HG02870 (cell line): Measurements from ENCODE around the gene SCFD2.

Experiments used
- ATAC-seq: cut with Tn5 transposase; IDR thresholded peaks from one replicate; pipeline ENCODE4 v1.9.1; 2021; ENCODE audit warnings: mild to moderate bottlenecking, moderate library complexity; ENCODE audit not compliant: unreplicated experiment

The SCFD2 gene

DNA sequence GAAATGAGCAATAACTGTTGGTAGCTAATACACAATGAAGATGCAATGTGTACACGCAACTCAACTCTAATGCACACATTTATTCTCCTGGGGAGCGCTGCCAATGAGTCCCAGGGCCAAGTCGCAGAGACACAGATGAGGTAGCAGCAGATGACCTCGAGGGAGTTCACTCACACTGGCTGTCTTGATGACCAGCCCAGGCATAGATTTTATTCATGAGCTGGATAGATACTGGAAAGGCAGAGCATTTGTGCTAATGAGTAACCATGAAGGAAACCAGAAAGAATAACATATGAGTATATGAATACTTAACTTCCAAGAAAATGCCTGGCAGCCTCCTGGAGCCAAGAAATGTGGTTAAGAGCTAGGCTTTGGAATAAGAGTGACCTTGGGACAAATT is 461.4 kb downstream of the SCFD2 start:
- ATAC-seq: no peak

DNA sequence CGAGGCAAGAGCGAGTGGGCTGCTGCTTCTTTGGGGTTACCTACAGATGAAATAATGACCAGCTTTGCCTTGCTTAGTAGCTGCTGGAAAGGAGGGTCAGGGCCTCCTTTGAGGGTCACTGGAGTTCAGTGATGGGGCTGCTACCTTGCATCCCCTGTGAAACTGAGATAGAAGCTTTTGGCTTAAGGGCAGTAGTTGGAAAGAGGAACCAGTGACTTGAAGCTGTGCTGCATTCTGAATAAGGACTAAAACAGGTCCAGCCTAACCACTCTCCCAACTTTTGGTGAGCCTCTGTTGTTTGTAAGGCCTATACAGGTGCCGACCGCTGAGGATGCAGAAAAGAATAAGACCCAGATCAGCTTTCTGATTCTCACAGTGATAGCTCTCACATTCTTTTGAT is 462.6 kb downstream of the SCFD2 start:
- peak; percentile 80 for ATAC-seq

DNA sequence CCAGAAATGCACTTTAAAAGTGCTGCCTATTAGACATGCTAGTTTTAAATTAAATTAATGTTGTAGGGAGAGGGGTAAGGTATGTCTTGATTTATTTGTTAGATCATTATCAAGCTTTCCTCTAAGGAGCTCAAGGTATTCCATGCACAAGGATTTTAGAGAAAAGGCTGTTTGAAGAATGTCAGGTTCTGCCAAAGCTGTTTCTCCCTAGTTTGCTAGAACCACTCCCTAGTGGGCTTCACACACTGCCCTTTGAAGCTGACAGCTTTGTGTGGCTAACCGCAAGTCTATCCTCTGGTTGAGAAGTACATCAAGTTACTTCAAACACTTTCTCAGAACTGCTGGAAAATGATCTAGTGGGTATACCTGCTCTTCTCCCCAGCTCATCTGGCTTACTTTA is 471.4 kb downstream of the SCFD2 start:
- no peak for ATAC-seq

DNA sequence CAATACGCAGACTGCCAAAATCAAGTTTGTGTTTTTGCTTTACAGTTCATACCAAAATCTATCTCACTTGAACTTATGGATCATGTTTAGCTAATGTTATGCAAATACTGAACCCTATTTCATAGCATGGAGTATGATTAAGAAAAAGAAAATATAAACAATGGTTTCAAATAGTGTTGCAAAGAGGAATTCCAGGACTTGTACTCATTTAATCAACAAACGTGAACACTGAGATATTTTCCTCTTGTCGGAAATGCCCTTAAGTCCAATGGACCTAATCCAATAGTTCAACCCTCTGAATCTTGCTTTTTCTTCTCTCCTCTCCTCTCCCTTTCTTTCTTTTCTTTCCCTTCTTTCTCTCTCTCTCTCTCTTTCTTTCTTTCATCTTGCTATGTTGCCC is 473.0 kb downstream of the SCFD2 start:
- ATAC-seq: no peak

DNA sequence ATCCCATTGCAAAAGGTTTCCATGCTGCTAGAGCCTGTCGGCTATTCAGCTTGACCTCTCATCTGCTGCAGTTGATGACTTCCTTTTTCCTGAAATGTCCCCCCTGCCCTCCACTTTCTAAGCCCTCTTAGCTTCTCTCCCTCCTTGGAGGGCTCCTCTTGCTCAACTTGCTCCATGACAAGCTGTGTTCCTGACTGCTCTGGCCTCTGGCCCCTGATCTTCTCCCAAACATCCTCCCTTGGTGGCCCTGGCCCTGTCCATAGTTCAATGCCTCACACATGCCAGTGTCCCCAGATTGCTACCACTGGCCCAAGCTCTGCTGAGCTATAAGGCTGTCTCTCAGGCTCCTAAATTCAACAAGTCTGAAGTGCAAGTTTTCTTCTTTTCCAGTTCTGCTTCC is 474.1 kb downstream of the SCFD2 start:
- no peak for ATAC-seq

DNA sequence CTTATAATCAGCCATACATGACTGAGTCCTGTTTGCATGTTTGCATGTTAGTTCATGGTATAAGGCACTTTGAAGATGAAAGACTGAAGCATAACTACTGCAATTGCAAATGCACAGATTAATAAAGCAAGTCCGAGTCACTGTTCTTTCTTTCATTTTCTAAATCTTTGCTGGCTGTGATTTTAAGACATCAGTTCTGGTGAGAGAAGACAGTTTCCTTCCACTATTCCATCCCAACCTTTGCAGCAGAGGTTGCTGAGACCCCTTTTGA is 475.4 kb downstream of the SCFD2 start:
- no peak for ATAC-seq

DNA sequence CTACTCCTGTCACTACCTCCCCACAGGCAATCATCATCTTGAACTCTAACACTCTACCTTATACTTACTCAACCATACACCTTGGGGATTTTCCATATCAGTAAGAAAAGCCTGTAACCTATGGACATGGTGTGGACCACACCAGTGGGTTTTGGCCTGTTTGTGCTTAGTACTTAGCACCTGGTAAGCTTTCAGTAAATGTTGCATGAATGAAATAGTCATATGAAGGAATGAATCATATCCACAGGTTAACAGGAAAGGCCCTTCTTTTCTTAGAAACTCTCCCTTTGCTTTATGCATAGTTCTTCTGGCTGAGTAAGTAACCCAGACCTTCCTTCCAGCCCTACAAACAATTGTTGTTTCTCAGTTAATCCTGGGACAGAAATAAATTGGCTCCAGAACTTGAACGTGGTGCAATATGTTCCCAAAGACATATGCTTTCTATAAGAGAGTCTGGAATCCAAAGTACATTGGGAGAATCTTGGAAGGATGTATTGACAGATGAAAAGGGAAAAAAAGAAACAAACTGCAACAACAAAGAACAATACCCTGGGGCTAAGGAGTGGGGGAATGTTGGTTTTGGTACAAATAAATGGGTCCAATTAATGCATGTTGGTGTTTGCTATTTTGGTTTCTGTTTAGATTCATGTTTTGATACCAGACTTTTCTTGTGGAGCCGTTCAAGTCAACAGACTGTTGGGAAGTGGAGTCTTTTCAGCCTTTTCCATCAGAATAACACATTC is 475.9 kb downstream of the SCFD2 start:
- no peak for ATAC-seq

DNA sequence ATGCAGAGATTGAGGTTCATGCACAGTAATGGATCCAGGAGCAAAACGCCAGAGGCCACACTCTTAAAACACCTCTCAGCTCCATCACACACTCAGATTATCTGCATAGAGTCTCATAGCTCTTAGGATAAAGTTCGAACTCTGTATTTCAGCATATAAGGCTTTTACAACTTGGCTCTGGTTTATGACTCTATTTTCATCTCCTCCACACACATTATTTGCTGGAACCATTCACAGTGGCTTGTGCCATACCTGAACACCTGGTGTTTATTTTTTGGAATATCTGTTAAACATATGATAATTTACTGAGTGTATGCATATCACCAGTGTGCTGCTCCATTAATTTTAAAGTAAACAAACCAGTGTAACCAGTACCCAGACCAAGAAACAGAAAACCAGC is 476.5 kb downstream of the SCFD2 start:
- no peak for ATAC-seq

DNA sequence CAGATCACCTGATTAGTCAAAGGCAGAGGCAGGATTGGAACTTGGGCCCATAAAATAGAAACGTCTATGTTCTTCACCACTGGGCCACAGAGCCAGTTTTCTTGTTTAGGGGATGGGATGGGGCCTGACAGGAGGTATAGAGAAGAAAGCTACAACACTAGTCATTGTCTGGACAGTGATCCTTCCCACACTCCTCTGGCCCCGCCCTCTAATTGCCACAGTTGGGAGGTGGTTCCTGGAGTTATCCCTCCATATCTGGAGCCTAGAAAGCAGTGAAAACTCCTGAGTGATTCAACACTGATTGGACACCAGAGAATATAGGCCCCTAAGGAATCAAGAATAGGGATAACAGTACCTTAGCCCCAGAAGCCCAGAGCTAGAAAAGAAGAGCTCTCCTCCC is 480.9 kb downstream of the SCFD2 start:
- no peak for ATAC-seq

DNA sequence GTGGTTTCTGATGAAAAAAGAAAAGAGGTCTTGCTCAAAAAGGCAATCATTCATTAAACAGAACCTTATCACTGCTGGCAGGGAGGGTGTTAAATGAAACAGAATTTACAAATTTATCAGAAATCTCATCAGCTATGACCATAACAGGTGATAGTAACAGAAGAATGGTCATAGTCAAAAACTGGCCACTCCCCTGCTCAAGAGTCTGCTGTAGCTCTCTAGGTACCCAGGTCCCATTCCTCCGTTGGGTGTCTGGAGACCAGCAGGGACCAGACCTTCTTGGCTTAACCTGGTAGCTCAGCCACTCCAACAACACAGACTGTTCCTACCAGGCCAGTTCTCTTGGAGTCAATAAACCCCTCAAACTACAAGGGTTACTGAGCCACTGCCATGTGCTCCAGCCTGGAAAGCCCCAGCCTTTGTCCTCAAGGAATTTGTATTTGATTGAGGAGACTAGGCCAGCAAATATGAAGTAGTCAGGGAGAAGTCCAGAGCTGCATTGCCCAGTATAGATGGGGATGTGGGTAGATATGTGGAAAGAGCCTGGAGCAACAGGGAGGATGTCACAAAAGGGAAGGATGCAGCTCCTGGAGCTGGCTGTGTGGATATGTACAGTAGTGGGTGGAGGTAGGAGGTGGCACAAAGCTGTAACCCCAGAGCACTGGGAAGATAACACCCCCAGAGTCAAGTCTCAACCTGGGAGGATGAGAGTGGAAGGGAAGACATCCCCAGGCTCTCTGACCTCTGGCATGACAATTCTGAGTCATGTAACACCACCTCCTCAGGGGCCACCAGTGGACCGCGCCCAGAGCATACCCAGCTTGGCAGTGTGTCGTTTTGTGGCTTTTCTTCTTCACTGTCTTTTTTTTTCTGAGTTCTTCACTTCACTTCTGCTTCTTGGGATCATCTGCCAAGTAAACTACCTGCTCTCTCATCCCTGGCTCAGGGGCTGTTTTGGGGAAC is 481.9 kb downstream of the SCFD2 start:
- ATAC-seq: no peak

DNA sequence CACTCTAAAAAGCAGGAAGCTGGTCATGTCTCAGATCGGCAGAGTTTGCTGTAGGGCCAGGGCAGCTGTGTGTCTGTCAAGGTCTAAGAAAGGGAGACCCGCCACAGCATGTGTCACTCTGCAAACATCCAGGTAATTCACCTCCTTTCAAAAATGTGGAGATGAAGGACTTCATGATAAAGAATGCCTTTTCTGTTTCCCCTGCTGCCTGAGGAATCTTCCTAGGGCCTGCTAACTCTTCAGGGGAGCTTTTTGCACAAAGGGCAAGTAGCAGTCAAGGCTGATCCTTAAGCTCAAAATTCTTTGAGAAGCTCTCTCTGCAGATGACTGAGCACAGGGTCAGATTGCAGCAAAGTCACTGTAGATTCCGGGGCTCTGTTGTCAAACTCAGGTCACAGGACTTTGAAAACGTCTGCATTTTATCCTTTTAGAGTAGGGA is 482.7 kb downstream of the SCFD2 start:
- ATAC-seq: no peak

DNA sequence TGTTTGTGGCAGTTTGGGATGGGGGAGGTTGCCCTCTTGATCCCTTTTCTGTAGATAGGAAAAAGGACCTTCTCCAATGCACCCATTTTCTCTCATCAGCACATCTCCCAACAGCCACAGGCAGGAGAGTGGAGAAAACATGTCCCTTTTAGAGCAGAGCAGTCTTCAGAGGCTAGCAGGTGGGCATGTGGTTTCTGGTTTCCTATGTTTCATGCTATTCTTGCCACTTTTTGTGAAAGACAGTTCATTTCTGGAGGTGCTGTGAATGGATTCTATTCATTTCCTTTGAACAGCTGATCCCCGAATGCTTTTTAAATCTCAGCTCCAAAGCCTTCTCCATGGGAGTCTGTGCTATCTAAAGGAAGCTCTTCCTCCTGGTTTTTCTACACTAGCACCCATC is 484.9 kb downstream of the SCFD2 start:
- ATAC-seq: no peak

DNA sequence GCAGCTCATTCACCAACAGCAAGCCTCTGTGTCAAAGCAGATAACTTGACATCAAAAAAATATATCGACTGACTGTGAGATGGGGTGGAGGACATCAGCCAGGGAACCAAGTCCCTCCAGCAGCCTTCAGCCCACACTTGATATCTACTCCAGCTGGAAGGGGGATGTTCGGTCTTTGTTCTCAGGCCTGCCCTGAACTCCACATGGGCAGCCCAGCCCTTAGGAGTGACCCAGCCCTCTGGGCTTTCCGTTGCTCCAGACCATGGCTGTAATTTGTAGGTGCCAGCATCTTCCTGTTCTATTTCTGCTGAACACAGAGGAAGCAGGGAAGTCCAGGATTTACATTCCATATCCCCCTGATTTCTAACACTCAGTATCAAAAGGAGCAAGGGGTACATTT is 486.4 kb downstream of the SCFD2 start:
- ATAC-seq: no peak

DNA sequence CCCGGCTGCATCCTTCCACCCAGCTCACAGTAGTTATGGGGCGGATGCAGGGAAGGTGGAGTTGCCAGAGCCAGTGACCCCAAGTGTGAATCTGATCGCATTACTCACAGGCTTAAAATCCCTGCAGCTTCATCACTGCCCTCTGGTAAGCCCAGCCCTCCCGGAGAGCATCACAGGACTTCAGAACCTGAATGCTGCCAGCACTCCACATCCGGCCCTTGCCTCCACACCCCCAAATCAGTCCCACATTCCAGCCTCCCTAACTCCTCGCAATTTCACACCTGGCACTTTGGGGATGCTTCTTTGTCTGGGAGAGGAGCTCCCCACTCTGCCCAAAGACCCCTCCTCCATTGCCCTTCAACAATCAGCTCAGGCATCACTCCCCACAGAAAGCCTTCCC is 488.2 kb downstream of the SCFD2 start:
- ATAC-seq: no peak

DNA sequence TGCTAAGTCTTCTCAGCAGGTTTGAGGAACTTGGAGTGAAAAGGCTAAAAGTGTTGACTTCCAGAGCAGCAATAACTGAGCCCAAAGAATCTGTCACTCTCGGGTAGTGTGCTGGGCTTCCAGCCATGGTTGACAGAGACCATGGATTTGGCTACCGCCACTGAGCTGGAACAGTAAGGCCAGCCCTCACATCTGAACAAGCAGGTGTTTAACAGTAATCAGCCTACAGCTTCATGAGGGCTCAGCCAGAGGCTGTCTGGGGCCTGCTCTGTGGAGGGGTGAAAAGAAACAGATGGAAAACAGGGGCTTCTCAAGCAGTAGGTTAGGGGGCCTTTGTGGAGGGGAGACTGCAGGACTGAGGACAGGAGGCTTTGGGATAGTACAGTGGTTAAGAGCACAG is 488.8 kb downstream of the SCFD2 start:
- no peak for ATAC-seq

DNA sequence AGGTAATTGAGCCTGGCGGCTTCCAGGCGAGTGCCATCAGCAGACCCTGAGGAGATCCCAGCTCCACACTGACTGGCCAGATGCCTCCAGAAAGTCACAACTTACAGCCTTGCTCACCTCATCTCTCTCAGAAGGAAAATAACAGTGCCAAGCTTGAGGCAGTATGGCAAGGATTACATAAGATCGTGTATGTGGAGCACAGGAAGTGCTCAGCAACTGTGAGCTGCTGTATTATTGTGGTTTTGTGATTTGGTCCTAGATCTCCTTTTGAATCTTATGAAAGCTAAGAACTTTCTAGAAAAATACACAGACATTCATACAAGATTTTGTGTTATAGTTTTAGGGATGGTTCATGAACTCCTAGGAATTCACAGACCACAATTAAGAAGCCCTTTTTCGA is 489.8 kb downstream of the SCFD2 start:
- no peak for ATAC-seq

DNA sequence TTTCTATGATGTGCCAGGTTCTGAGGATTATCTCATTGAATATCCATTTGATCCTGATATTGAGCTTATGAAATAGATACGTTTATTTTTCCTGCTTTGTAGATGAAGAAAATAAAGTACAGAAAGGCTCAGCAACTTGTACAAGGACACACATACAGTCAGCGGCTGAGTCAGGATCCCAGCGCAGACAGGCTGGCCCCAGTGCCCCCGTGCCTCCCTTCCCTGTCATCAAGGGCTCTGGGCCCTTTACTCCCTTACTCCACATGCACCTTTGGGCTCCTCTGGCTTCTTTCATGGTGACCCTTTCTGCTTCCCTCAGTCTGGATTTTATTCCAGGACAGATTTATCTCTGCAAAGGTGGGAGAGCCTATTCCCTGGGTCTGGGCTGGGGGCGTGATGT is 490.9 kb downstream of the SCFD2 start:
- no peak for ATAC-seq

DNA sequence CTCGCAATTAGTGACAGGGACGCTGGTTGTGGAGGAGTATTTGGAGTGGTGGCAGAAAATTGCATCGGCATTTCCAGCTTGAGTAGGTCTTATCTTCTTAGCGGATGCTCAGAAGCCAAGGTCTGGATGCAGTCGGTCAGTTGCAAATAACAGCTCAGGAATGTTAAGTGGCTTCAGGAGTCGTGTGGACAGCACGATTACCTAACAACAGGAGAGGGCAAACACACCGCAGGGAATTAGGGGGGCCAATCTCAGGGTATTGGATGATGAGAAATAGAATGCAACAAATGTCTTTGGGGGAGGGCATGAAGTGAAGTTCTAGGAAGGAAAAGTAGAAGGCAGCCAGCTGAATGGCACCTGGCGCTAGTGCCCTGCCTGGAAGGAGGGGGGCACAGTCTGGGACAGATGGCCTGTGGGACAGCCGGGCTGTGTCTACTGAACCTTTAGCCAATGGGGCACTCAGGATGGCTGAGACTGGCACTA is 492.0 kb downstream of the SCFD2 start:
- no peak for ATAC-seq

DNA sequence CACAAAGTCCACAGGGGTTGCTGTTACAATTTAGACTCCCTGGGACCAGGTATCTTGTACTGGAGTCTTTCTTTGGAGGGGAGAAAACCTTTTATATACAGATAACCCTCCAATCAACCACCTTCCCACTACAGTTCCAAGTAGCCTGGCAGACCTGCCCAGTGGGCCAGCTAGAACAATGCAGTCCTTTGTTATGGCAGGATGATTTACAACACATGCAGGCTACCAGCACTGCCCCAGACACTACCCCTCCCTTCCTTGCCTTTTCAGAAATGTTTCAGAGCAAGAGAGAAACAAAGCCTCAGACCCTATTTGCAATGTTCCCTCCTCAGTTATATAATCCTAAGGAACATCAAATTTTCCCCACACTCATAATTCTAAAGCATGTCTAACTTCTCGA is 492.7 kb downstream of the SCFD2 start:
- no peak for ATAC-seq

DNA sequence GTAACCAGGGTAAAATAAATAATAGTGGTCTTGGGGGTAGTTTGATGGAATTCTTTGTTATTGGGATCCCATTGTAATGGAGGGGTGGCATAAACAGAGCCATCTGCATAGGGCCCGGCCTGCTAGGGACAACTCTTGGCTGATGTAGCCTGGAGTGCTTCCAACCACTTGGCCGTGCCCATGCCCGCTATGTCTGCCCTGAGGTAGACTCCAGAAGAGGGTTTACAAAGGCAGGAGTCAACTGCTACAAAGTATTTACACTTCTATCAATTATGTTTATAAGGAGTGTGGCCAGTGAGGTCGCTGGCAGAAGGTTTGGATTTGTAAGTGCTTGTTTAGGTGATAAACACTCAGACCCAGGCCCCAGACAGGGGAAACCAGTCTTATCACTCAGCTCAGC is 495.6 kb downstream of the SCFD2 start:
- no peak for ATAC-seq

DNA sequence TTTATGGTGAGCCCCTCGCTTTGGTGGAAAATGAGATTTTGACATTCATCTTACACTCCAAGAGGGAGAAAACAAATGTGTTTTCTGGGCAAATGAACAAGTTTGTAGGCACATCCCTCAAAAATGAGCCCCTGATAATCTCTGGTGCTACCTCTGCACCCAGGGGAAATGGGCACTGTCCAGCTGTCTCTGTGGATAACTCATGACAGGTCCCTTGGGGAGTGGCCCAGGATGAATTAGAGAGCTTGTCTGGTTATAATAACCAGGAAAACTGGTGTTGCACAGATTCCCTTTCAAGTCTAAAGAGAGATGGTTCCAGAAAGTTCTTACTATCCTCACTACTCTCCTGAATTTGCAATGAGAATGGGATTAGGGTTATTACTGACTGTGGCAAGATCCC is 496.2 kb downstream of the SCFD2 start:
- ATAC-seq: no peak

DNA sequence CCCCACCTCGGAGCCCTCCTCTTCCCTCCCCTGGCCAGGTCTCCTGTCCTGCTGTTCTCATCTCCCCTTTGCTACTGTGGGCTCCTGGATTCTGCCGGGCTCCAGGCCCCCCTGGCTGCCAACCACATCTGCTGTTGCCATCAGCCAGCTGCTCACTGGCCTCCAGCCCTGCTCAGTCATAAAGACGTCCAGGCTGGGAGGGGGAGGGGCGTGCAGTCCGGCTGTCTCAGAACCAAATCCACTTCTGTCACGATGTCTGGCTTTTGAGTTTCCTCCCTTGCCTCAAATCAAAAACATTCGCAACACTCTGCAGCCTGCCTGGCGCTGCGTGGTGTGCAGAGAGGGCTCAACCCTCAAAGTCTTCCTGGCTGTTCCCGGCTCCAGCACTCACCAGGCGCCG is 496.7 kb downstream of the SCFD2 start:
- ATAC-seq: no peak
